ENCODE data around the gene RMC1.
"Not testable (repeated sequence)": the region's sequence is repeated elsewhere in the genome, so short reads cannot be mapped to it uniquely, and the experiment has no call there.

The RMC1 gene

DNA sequence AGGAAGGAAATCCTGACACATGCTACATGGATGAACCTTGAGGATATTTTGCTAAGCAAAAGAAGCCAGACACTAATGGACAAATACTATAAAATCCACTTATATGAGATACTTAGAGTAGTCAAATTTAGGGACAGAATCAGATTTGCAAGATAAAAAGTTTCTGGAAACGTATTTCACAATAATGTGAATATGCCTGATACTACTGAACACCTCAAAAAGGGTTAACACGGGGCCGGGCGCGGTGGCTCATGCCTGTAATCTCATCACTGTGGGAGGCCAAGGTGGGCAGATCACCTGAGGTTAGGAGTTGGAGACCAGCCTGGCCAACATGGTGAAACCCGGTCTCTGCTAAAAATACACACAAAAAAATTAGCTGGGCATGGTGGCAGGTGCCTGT, 1.7 kb upstream of the RMC1 start:
- no peaks in the 10 kb centered on the region for H3K36me3 ChIP-seq (ENCODE audit: insufficient read depth, low read depth, low read length)
- H3K4me3 ChIP-seq (ENCODE audit: low read length) = no peak overlapping the region
- no peak overlapping the region for H3K27ac ChIP-seq (ENCODE audit: low read length)
- H3K27me3 ChIP-seq (ENCODE audit: insufficient read depth, low read length) = peaks cover 31% of the 10 kb centered on the region
- H3K4me1 ChIP-seq (ENCODE audit: insufficient read depth, low read length) = no peaks in the 10 kb centered on the region; the same call in 1 of the 2 replicates
- no peak overlapping the region for H3K9ac ChIP-seq (ENCODE audit: low read depth, low read length)
- H3K9me3 ChIP-seq (ENCODE audit: insufficient read depth, low read depth, low read length) = no peaks in the 10 kb centered on the region

DNA sequence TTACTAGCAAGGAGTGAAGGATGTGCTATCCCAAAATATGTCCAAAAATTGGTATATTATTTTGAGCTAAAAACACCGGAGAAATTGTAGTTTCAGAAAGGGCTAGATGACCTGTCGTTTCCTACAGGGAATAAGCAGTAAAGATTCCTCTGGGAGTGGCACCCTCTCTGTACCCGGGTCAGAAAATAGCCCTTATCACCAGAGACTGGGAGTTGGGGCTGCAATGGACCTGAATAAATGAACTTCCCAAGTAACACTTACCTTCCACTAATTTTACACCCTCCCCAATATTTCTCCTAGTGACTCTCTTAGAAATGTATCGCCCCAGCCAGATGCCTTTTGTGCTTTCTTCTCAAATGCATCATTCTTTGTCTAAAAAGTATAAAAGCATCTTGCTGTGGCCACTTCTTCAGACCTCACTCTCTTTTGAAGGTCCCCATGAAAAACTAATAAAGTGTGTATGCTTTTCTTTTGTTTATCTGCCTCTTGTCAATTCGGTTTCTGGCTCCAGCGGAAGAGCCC, 734 bp upstream of the RMC1 start:
- Histone ChIP-seq H3K4me1 (ENCODE audit: insufficient read depth, low read length) (no peaks in the 10 kb centered on the region; the same call in 1 of the 2 replicates), H3K36me3 (ENCODE audit: insufficient read depth, low read depth, low read length) (peaks cover 3% of the 10 kb centered on the region; the same call in 1 of the 2 replicates), H3K9me3 (ENCODE audit: insufficient read depth, low read depth, low read length) (no peaks in the 10 kb centered on the region), H3K4me3 (ENCODE audit: low read length) (peak overlapping the region; percentile 87), H3K9ac (ENCODE audit: low read depth, low read length) (peak overlapping the region; percentile 76; the same call in 1 of the 2 replicates), H3K27me3 (ENCODE audit: insufficient read depth, low read length) (peaks cover 31% of the 10 kb centered on the region), H3K27ac (ENCODE audit: low read length) (no peak overlapping the region)

GRCh38 chr18:23503963-23504344, 643 bp downstream of the RMC1 start:
- no peaks in the 10 kb centered on the region for H3K9me3 ChIP-seq (ENCODE audit: insufficient read depth, low read depth, low read length)
- peaks cover 31% of the 10 kb centered on the region for H3K27me3 ChIP-seq (ENCODE audit: insufficient read depth, low read length)
- no peak overlapping the region for H3K27ac ChIP-seq (ENCODE audit: low read length)
- H3K9ac ChIP-seq (ENCODE audit: low read depth, low read length) = peak overlapping the region; percentile 56; the same call in 1 of the 2 replicates
- peaks cover 15% of the 10 kb centered on the region for H3K36me3 ChIP-seq (ENCODE audit: insufficient read depth, low read depth, low read length)
- H3K4me1 ChIP-seq (ENCODE audit: insufficient read depth, low read length) = no peaks in the 10 kb centered on the region; the same call in 1 of the 2 replicates
- peak overlapping the region; percentile 87 for H3K4me3 ChIP-seq (ENCODE audit: low read length)

DNA sequence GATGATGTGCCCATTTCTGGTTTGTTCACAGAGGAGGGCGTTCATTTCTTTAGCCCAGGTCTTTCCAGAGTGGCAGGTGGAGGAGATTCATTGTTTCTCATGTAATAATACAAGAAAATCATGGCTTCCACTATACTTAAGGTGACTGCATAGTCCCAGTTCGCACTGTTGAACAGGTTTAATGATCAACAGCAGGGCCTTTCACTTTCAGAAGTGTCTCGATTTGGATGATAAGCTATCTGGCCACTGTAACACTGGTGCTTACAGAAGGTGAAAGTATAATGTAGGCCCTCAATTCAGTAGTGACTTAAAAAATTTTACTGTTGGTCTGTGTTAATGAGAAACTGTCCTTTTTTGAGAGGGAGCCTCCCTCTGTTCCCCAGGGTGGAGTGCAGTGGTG, 1.4 kb downstream of the RMC1 start:
- no peaks in the 10 kb centered on the region; the same call in 1 of the 2 replicates for H3K4me1 ChIP-seq (ENCODE audit: insufficient read depth, low read length)
- peaks cover 31% of the 10 kb centered on the region for H3K27me3 ChIP-seq (ENCODE audit: insufficient read depth, low read length)
- no peak overlapping the region for H3K9ac ChIP-seq (ENCODE audit: low read depth, low read length)
- peaks cover 15% of the 10 kb centered on the region for H3K36me3 ChIP-seq (ENCODE audit: insufficient read depth, low read depth, low read length)
- H3K9me3 ChIP-seq (ENCODE audit: insufficient read depth, low read depth, low read length) = no peaks in the 10 kb centered on the region
- H3K4me3 ChIP-seq (ENCODE audit: low read length) = no peak overlapping the region; the same call in 1 of the 2 replicates
- H3K27ac ChIP-seq (ENCODE audit: low read length) = no peak overlapping the region

- Histone ChIP-seq H3K4me3 (ENCODE audit: low read length) (no peak overlapping the region), H3K9ac (ENCODE audit: low read depth, low read length) (no peak overlapping the region), H3K27me3 (ENCODE audit: insufficient read depth, low read length) (peaks cover 22% of the 10 kb centered on the region), H3K4me1 (ENCODE audit: insufficient read depth, low read length) (no peaks in the 10 kb centered on the region; the same call in 1 of the 2 replicates), H3K36me3 (ENCODE audit: insufficient read depth, low read depth, low read length) (peaks cover 27% of the 10 kb centered on the region), H3K27ac (ENCODE audit: low read length) (no peak overlapping the region), H3K9me3 (ENCODE audit: insufficient read depth, low read depth, low read length) (no peaks in the 10 kb centered on the region)
These were observed 3.1 kb downstream of the RMC1 start for GRCh38 chr18:23506393-23506792.

GRCh38 chr18:23510923-23511322, 7.6 kb downstream of the RMC1 start:
- H3K9me3 ChIP-seq (ENCODE audit: insufficient read depth, low read depth, low read length); H3K4me1 ChIP-seq (ENCODE audit: insufficient read depth, low read length); H3K27me3 ChIP-seq (ENCODE audit: insufficient read depth, low read length); H3K27ac ChIP-seq (ENCODE audit: low read length); H3K4me3 ChIP-seq (ENCODE audit: low read length); H3K9ac ChIP-seq (ENCODE audit: low read depth, low read length): not testable (repeated sequence)
- peaks cover 39% of the 10 kb centered on the region for H3K36me3 ChIP-seq (ENCODE audit: insufficient read depth, low read depth, low read length)

- not testable (repeated sequence) for H3K27me3 ChIP-seq (ENCODE audit: insufficient read depth, low read length); H3K27ac ChIP-seq (ENCODE audit: low read length); H3K4me3 ChIP-seq (ENCODE audit: low read length); H3K9me3 ChIP-seq (ENCODE audit: insufficient read depth, low read depth, low read length); H3K9ac ChIP-seq (ENCODE audit: low read depth, low read length); H3K4me1 ChIP-seq (ENCODE audit: insufficient read depth, low read length)
- H3K36me3 ChIP-seq (ENCODE audit: insufficient read depth, low read depth, low read length) = peaks cover 45% of the 10 kb centered on the region
These were observed 8.9 kb downstream of the RMC1 start for GRCh38 chr18:23512216-23512615.

DNA sequence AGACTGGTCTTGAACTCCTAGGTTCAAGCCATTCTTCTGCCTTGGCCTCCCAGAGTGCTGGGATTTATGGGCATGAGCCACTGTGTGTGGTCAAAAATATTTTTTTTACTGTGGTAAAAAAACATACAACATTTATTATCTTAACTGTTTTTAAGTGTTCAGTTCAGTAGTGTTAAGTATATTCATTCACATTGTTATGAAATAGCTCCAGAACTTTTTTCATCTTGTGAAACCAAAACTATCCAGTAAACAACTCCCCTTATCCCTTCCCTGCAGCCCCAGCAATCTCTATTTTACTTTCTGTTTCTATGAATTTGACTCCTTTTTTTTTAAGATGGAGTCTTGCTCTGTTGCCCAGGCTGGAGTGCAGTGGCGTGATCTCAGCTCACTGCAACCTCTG, 9.3 kb downstream of the RMC1 start:
- H3K4me3 ChIP-seq (ENCODE audit: low read length) = no peak overlapping the region
- no peak overlapping the region for H3K9ac ChIP-seq (ENCODE audit: low read depth, low read length)
- H3K27me3 ChIP-seq (ENCODE audit: insufficient read depth, low read length) = no peaks in the 10 kb centered on the region
- peaks cover 46% of the 10 kb centered on the region for H3K36me3 ChIP-seq (ENCODE audit: insufficient read depth, low read depth, low read length)
- H3K4me1 ChIP-seq (ENCODE audit: insufficient read depth, low read length) = no peaks in the 10 kb centered on the region
- H3K27ac ChIP-seq (ENCODE audit: low read length) = no peak overlapping the region
- H3K9me3 ChIP-seq (ENCODE audit: insufficient read depth, low read depth, low read length) = no peaks in the 10 kb centered on the region

DNA sequence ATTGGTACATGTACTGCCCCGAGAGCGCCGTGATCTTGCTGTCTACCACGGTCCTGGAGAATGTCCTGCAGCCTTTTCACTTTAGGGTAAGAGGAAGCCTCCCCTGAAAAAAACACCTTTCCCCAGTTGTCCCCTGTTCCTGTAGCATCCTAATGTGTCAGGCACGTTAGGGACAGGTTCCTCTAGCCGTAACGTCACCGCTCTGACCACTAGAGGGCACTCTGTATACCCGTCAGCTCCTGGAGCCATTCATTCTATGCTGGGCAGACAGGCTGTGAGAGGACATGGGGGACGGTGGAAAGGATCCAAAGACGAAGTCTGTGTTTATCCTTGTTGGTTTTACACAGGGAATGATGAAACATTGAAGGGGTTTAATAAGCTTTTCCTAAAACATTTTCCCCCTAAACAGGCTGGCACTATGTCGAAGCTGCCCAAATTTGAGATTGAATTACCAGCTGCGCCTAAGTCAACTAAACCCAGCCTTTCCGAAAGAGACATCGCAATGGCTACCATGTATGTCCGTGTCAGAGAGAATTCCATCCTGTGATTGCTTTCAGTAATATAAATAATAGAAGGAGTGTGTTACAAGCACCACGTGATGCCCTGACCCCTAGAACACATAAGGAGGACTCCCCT, 12.7 kb downstream of the RMC1 start:
- Histone ChIP-seq H3K36me3 (ENCODE audit: insufficient read depth, low read depth, low read length) (peaks cover 56% of the 10 kb centered on the region), H3K27me3 (ENCODE audit: insufficient read depth, low read length) (no peaks in the 10 kb centered on the region), H3K4me3 (ENCODE audit: low read length) (no peak overlapping the region), H3K27ac (ENCODE audit: low read length) (no peak overlapping the region), H3K4me1 (ENCODE audit: insufficient read depth, low read length) (no peaks in the 10 kb centered on the region), H3K9ac (ENCODE audit: low read depth, low read length) (no peak overlapping the region), H3K9me3 (ENCODE audit: insufficient read depth, low read depth, low read length) (no peaks in the 10 kb centered on the region)

GRCh38 chr18:23519734-23520133, 16.4 kb downstream of the RMC1 start:
- Histone ChIP-seq H3K4me3 (ENCODE audit: low read length) (no peak overlapping the region), H3K9me3 (ENCODE audit: insufficient read depth, low read depth, low read length) (no peaks in the 10 kb centered on the region), H3K36me3 (ENCODE audit: insufficient read depth, low read depth, low read length) (peaks cover 76% of the 10 kb centered on the region)

GRCh38 chr18:23521271-23521670, 18.0 kb downstream of the RMC1 start:
- H3K9me3 ChIP-seq (ENCODE audit: insufficient read depth, low read depth, low read length) = no peaks in the 10 kb centered on the region
- no peak overlapping the region for H3K27ac ChIP-seq (ENCODE audit: low read length)
- H3K36me3 ChIP-seq (ENCODE audit: insufficient read depth, low read depth, low read length) = peaks cover 83% of the 10 kb centered on the region
- no peak overlapping the region for H3K9ac ChIP-seq (ENCODE audit: low read depth, low read length)
- no peak overlapping the region for H3K4me3 ChIP-seq (ENCODE audit: low read length)
- H3K27me3 ChIP-seq (ENCODE audit: insufficient read depth, low read length) = no peaks in the 10 kb centered on the region
- H3K4me1 ChIP-seq (ENCODE audit: insufficient read depth, low read length) = no peaks in the 10 kb centered on the region

More at GRCh38 chr18:23519734-23520133, 16.4 kb downstream of the RMC1 start:
- Histone ChIP-seq H3K9ac (ENCODE audit: low read depth, low read length) (no peak overlapping the region), H3K27ac (ENCODE audit: low read length) (no peak overlapping the region), H3K4me1 (ENCODE audit: insufficient read depth, low read length) (no peaks in the 10 kb centered on the region), H3K27me3 (ENCODE audit: insufficient read depth, low read length) (no peaks in the 10 kb centered on the region)

DNA sequence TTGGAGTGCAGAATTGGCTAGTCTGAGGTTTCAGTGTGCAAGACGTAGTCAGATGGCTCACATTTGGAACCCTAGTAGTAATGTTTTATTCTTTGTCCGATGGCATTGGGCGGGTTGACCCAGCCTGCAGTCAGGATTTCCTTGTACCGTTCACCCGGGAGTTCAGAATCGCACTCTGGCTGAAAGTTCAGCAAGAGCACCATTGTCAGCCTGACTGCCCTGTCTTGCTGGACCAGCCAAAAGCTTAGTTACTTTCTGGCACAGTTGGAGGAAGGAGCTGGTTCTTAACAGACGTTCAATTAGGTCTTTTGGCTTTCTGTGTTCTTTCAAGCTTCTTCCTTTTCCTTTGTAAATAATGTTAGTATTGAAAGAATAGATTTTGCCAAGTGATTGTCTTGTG, 18.6 kb downstream of the RMC1 start:
- Histone ChIP-seq H3K4me1 (ENCODE audit: insufficient read depth, low read length) (no peaks in the 10 kb centered on the region), H3K27ac (ENCODE audit: low read length) (no peak overlapping the region), H3K9me3 (ENCODE audit: insufficient read depth, low read depth, low read length) (no peaks in the 10 kb centered on the region), H3K36me3 (ENCODE audit: insufficient read depth, low read depth, low read length) (peaks cover 86% of the 10 kb centered on the region), H3K4me3 (ENCODE audit: low read length) (no peak overlapping the region), H3K9ac (ENCODE audit: low read depth, low read length) (no peak overlapping the region), H3K27me3 (ENCODE audit: insufficient read depth, low read length) (no peaks in the 10 kb centered on the region)

Measured in iPS-20b (cell line).